ENCODE data around the gene NKAIN2.

The NKAIN2 gene

GRCh38 chr6:124040655-124041054 lies 237.0 kb downstream of the NKAIN2 start:
- Histone ChIP-seq H3K27me3 (ENCODE audit: control insufficient read depth in 2 of 2, insufficient read depth in 2 of 2, low read length in 2 of 2) (no peaks in the 10 kb centered on the region), H3K36me3 (ENCODE audit: control insufficient read depth in 2 of 2, insufficient read depth in 2 of 2, low read length in 2 of 2) (no peaks in the 10 kb centered on the region), H3K4me1 (ENCODE audit: control insufficient read depth in 2 of 2, insufficient read depth in 2 of 2, low read length in 2 of 2) (no peaks in the 10 kb centered on the region), H3K27ac (ENCODE audit: low read depth in 2 of 2, low read length in 2 of 2) (no peak overlapping the region), H3K9me3 (ENCODE audit: control insufficient read depth in 2 of 2, low read length in 2 of 2) (no peaks in the 10 kb centered on the region), H3K4me3 (ENCODE audit: low read length in 2 of 2) (no peak overlapping the region), H3K9ac (ENCODE audit: low read depth in 1 of 2, low read length in 2 of 2) (no peak overlapping the region)

- Histone ChIP-seq H3K9ac (ENCODE audit: low read depth in 1 of 2, low read length in 2 of 2) (no peak overlapping the region), H3K9me3 (ENCODE audit: control insufficient read depth in 2 of 2, low read length in 2 of 2) (no peaks in the 10 kb centered on the region), H3K4me1 (ENCODE audit: control insufficient read depth in 2 of 2, insufficient read depth in 2 of 2, low read length in 2 of 2) (no peaks in the 10 kb centered on the region), H3K4me3 (ENCODE audit: low read length in 2 of 2) (no peak overlapping the region), H3K36me3 (ENCODE audit: control insufficient read depth in 2 of 2, insufficient read depth in 2 of 2, low read length in 2 of 2) (no peaks in the 10 kb centered on the region), H3K27ac (ENCODE audit: low read depth in 2 of 2, low read length in 2 of 2) (no peak overlapping the region), H3K27me3 (ENCODE audit: control insufficient read depth in 2 of 2, insufficient read depth in 2 of 2, low read length in 2 of 2) (no peaks in the 10 kb centered on the region)
Observed at GRCh38 chr6:124052120-124052519, 248.5 kb downstream of the NKAIN2 start.

- Histone ChIP-seq H3K9me3 (ENCODE audit: control insufficient read depth in 2 of 2, low read length in 2 of 2) (no peaks in the 10 kb centered on the region), H3K27me3 (ENCODE audit: control insufficient read depth in 2 of 2, insufficient read depth in 2 of 2, low read length in 2 of 2) (no peaks in the 10 kb centered on the region), H3K4me3 (ENCODE audit: low read length in 2 of 2) (no peak overlapping the region), H3K9ac (ENCODE audit: low read depth in 1 of 2, low read length in 2 of 2) (no peak overlapping the region), H3K4me1 (ENCODE audit: control insufficient read depth in 2 of 2, insufficient read depth in 2 of 2, low read length in 2 of 2) (no peaks in the 10 kb centered on the region), H3K27ac (ENCODE audit: low read depth in 2 of 2, low read length in 2 of 2) (no peak overlapping the region), H3K36me3 (ENCODE audit: control insufficient read depth in 2 of 2, insufficient read depth in 2 of 2, low read length in 2 of 2) (no peaks in the 10 kb centered on the region)
Observed at GRCh38 chr6:124053315-124053714, 249.7 kb downstream of the NKAIN2 start.

DNA sequence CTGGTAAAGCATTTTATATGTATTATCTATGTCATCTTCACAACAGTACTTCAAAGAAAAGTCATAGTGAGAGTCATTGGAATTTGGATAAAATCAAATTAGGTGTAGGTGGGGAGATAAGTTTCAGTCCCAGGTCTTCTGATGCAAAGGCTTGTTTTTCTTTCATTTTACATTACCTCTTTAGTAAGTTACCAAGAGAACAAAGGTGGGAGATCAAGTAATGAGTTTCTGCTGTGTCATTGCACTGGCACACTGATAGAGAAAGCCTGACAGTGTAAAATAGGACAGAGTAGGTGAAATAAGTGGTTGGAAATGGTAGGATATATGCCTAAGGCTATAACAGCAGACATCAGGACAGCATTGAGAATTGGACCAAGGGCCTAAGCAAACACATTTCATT lies 250.4 kb downstream of the NKAIN2 start:
- no peaks in the 10 kb centered on the region for H3K9me3 ChIP-seq (ENCODE audit: control insufficient read depth in 2 of 2, low read length in 2 of 2)
- no peaks in the 10 kb centered on the region for H3K4me1 ChIP-seq (ENCODE audit: control insufficient read depth in 2 of 2, insufficient read depth in 2 of 2, low read length in 2 of 2)
- H3K36me3 ChIP-seq (ENCODE audit: control insufficient read depth in 2 of 2, insufficient read depth in 2 of 2, low read length in 2 of 2): no peaks in the 10 kb centered on the region
- no peak overlapping the region for H3K4me3 ChIP-seq (ENCODE audit: low read length in 2 of 2)
- no peaks in the 10 kb centered on the region for H3K27me3 ChIP-seq (ENCODE audit: control insufficient read depth in 2 of 2, insufficient read depth in 2 of 2, low read length in 2 of 2)
- no peak overlapping the region for H3K9ac ChIP-seq (ENCODE audit: low read depth in 1 of 2, low read length in 2 of 2)
- no peak overlapping the region for H3K27ac ChIP-seq (ENCODE audit: low read depth in 2 of 2, low read length in 2 of 2)

- no peak overlapping the region for H3K9ac ChIP-seq (ENCODE audit: low read depth in 1 of 2, low read length in 2 of 2)
- no peaks in the 10 kb centered on the region for H3K27me3 ChIP-seq (ENCODE audit: control insufficient read depth in 2 of 2, insufficient read depth in 2 of 2, low read length in 2 of 2)
- H3K9me3 ChIP-seq (ENCODE audit: control insufficient read depth in 2 of 2, low read length in 2 of 2): no peaks in the 10 kb centered on the region
- H3K4me1 ChIP-seq (ENCODE audit: control insufficient read depth in 2 of 2, insufficient read depth in 2 of 2, low read length in 2 of 2): no peaks in the 10 kb centered on the region
- H3K27ac ChIP-seq (ENCODE audit: low read depth in 2 of 2, low read length in 2 of 2): no peak overlapping the region
- no peaks in the 10 kb centered on the region for H3K36me3 ChIP-seq (ENCODE audit: control insufficient read depth in 2 of 2, insufficient read depth in 2 of 2, low read length in 2 of 2)
- no peak overlapping the region for H3K4me3 ChIP-seq (ENCODE audit: low read length in 2 of 2)
Observed at GRCh38 chr6:124055395-124055794, 251.7 kb downstream of the NKAIN2 start.

DNA sequence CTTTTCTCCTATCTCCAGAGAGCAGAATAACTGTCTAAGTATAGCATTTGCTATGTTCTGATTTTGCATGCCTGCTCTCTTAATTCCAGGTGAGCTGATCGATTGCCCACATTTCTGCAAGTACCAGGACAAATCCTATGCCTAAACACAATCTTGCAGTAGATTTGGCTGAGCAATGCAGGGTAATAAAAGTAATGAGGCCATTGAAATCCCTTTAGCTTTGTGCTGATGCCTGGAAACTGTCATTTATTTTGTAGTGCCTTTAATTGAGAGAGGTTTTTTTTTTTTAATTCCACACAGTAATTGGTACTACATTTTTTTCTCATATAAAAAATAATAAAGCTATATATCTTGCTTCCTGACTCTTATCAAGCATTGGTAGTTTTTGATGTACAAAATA lies 252.3 kb downstream of the NKAIN2 start:
- no peak overlapping the region for H3K27ac ChIP-seq (ENCODE audit: low read depth in 2 of 2, low read length in 2 of 2)
- H3K9me3 ChIP-seq (ENCODE audit: control insufficient read depth in 2 of 2, low read length in 2 of 2): no peaks in the 10 kb centered on the region
- H3K27me3 ChIP-seq (ENCODE audit: control insufficient read depth in 2 of 2, insufficient read depth in 2 of 2, low read length in 2 of 2): no peaks in the 10 kb centered on the region
- H3K4me1 ChIP-seq (ENCODE audit: control insufficient read depth in 2 of 2, insufficient read depth in 2 of 2, low read length in 2 of 2): no peaks in the 10 kb centered on the region
- H3K4me3 ChIP-seq (ENCODE audit: low read length in 2 of 2): no peak overlapping the region
- no peaks in the 10 kb centered on the region for H3K36me3 ChIP-seq (ENCODE audit: control insufficient read depth in 2 of 2, insufficient read depth in 2 of 2, low read length in 2 of 2)
- no peak overlapping the region for H3K9ac ChIP-seq (ENCODE audit: low read depth in 1 of 2, low read length in 2 of 2)

DNA sequence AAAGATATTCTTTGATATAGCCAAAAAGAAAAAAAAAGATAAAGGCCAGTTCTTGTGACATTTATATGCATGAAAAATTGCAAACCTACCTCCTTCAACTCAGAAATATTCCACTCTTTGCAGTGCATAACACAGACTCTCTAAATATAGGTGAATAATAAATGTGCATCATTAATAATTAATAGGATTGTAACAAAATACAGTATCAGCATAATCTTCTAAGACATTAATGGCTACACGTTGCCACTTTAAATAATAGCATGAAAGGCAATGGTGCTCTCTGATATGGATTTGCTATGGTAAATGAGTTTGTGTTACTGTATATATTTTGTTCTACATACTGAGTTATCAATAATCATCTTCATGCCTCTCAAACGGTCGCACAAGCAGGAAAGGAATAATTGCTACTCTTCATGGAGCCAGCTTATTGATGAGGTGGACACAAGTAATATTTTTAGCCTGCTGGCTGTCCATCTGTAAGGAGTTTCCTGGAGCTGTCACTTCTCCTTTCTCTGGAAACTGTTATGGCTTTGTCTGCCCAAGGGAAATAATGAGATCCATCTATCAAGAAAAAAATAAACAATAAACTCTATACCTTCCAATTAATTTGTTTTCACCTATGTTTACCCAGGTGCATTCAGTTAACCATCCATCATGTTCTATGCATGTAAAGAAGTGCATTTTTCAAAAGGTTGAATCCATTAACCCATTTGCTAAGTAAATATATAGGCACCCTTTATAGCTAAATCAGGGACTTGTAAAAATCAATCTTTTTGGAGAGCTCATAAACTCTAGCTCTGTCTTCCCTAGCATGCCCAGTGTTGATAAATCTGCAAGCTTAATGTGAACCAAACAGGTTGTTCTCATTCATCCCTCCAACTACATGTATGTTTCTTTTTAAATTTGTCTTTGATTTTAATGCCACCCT lies 253.0 kb downstream of the NKAIN2 start:
- H3K9me3 ChIP-seq (ENCODE audit: control insufficient read depth in 2 of 2, low read length in 2 of 2): no peaks in the 10 kb centered on the region
- H3K27me3 ChIP-seq (ENCODE audit: control insufficient read depth in 2 of 2, insufficient read depth in 2 of 2, low read length in 2 of 2): no peaks in the 10 kb centered on the region
- H3K9ac ChIP-seq (ENCODE audit: low read depth in 1 of 2, low read length in 2 of 2): no peak overlapping the region
- no peaks in the 10 kb centered on the region for H3K4me1 ChIP-seq (ENCODE audit: control insufficient read depth in 2 of 2, insufficient read depth in 2 of 2, low read length in 2 of 2)
- H3K4me3 ChIP-seq (ENCODE audit: low read length in 2 of 2): no peak overlapping the region
- H3K27ac ChIP-seq (ENCODE audit: low read depth in 2 of 2, low read length in 2 of 2): no peak overlapping the region
- no peaks in the 10 kb centered on the region for H3K36me3 ChIP-seq (ENCODE audit: control insufficient read depth in 2 of 2, insufficient read depth in 2 of 2, low read length in 2 of 2)

DNA sequence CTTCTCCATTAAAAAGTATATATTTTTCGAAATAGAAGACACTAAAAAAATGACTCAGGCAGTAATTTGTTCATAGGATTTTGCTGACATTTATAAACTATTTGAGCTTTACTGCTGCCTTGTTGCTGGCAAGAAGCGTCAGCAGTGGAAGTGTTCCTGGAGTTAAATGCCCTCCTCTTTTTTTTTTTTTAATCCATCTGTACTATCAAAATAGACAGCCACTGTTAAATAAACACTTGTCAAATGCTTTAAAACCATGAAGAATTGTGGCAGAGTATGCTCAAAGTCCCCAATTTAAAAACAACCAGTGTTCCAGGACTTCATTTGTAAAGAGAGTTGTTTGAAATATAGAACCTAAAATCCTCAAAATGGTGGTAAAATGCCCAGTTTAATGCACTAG lies 253.8 kb downstream of the NKAIN2 start:
- Histone ChIP-seq H3K36me3 (ENCODE audit: control insufficient read depth in 2 of 2, insufficient read depth in 2 of 2, low read length in 2 of 2) (no peaks in the 10 kb centered on the region), H3K27me3 (ENCODE audit: control insufficient read depth in 2 of 2, insufficient read depth in 2 of 2, low read length in 2 of 2) (no peaks in the 10 kb centered on the region), H3K4me1 (ENCODE audit: control insufficient read depth in 2 of 2, insufficient read depth in 2 of 2, low read length in 2 of 2) (no peaks in the 10 kb centered on the region), H3K27ac (ENCODE audit: low read depth in 2 of 2, low read length in 2 of 2) (no peak overlapping the region), H3K4me3 (ENCODE audit: low read length in 2 of 2) (no peak overlapping the region), H3K9ac (ENCODE audit: low read depth in 1 of 2, low read length in 2 of 2) (no peak overlapping the region), H3K9me3 (ENCODE audit: control insufficient read depth in 2 of 2, low read length in 2 of 2) (no peaks in the 10 kb centered on the region)

GRCh38 chr6:124064317-124065113 lies 260.9 kb downstream of the NKAIN2 start:
- H3K27ac ChIP-seq (ENCODE audit: low read depth in 2 of 2, low read length in 2 of 2): no peak overlapping the region
- H3K4me3 ChIP-seq (ENCODE audit: low read length in 2 of 2): no peak overlapping the region
- H3K4me1 ChIP-seq (ENCODE audit: control insufficient read depth in 2 of 2, insufficient read depth in 2 of 2, low read length in 2 of 2): no peaks in the 10 kb centered on the region
- H3K36me3 ChIP-seq (ENCODE audit: control insufficient read depth in 2 of 2, insufficient read depth in 2 of 2, low read length in 2 of 2): no peaks in the 10 kb centered on the region
- no peaks in the 10 kb centered on the region for H3K27me3 ChIP-seq (ENCODE audit: control insufficient read depth in 2 of 2, insufficient read depth in 2 of 2, low read length in 2 of 2)
- H3K9me3 ChIP-seq (ENCODE audit: control insufficient read depth in 2 of 2, low read length in 2 of 2): no peaks in the 10 kb centered on the region
- no peak overlapping the region for H3K9ac ChIP-seq (ENCODE audit: low read depth in 1 of 2, low read length in 2 of 2)

GRCh38 chr6:124066269-124066668 lies 262.6 kb downstream of the NKAIN2 start:
- Histone ChIP-seq H3K9ac (ENCODE audit: low read depth in 1 of 2, low read length in 2 of 2) (no peak overlapping the region), H3K27ac (ENCODE audit: low read depth in 2 of 2, low read length in 2 of 2) (no peak overlapping the region), H3K9me3 (ENCODE audit: control insufficient read depth in 2 of 2, low read length in 2 of 2) (no peaks in the 10 kb centered on the region), H3K4me1 (ENCODE audit: control insufficient read depth in 2 of 2, insufficient read depth in 2 of 2, low read length in 2 of 2) (no peaks in the 10 kb centered on the region), H3K36me3 (ENCODE audit: control insufficient read depth in 2 of 2, insufficient read depth in 2 of 2, low read length in 2 of 2) (no peaks in the 10 kb centered on the region), H3K4me3 (ENCODE audit: low read length in 2 of 2) (no peak overlapping the region), H3K27me3 (ENCODE audit: control insufficient read depth in 2 of 2, insufficient read depth in 2 of 2, low read length in 2 of 2) (no peaks in the 10 kb centered on the region)

All from mucosa of rectum (tissue), 2 donors.